Measurements from ENCODE around the gene GAREM1. TPM values are rescaled to one million over a fixed set of nuclear protein-coding genes. Genes with fewer than 3 reads are reported as not detected.

Gene GAREM1
- polyA plus RNA-seq, 1 of the 3 experiments (the other 2 are of a cell fraction) = 2.8 TPM

DNA sequence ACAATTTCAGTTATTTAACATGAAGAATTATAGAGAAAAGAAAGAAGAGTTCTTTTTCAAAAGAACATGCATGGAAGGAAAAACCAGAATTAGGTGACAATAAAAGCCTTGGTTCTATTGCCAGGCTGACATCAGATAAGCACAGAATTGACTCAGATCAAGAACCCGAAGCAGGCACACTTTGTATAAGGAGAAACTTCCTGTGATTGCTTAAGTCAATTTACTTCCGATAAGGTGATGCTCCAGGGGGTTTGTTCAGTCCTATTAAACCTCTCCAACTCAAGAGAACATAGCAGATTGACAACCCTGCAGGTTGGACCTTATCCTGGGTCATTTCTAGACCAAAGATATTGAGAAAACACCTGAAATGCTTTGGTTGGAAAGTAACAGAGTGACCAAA is 31.4 kb downstream of the GAREM1 start:
- no peak overlapping the region for H2AFZ ChIP-seq (ENCODE audit: low read depth)
- H3K9ac ChIP-seq = no peak overlapping the region
- H3K4me3 ChIP-seq (ENCODE audit: low read depth in 2 of 2, low read length in 1 of 2) = no peak overlapping the region
- WGBS (ENCODE audit: low lambda C conversion rate) = 88% methylated on average over 2 of the region's 2 CpGs
- 0 out of 2 replicates have a peak, but pooled peaks cover 3% of the 10 kb centered on the region for H4K20me1 ChIP-seq (ENCODE audit: insufficient read depth)
- H3K9me3 ChIP-seq = no peaks in the 10 kb centered on the region
- CTCF ChIA-PET = interaction anchor here (0.7 to 4.3 kb wide), 14 partner anchors 10 to 281 kb away, joined by 3 to 33 read pairs (median 4); partner anchors contain the start of gene GAREM1
- POLR2A ChIA-PET = no interaction called here
- H3K79me2 ChIP-seq (ENCODE audit: insufficient read depth) = peaks cover 11% of the 10 kb centered on the region
- no peaks in the 10 kb centered on the region for H3K27me3 ChIP-seq (ENCODE audit: insufficient read depth)
- H3K4me1 ChIP-seq (ENCODE audit: control insufficient read depth in 1 of 2, insufficient read depth in 2 of 2, low read depth in 1 of 2, low read length in 1 of 2) = peaks cover 0 to 12% of the 10 kb centered on the region in 2 experiments; a peak in 2 of 4 replicates
- H3K9me2 ChIP-seq = no peaks in the 10 kb centered on the region
- no peak overlapping the region for H3K27ac ChIP-seq (ENCODE audit: low read depth in 2 of 2, low read length in 1 of 2)
- TF ChIP-seq, protein P1, sequence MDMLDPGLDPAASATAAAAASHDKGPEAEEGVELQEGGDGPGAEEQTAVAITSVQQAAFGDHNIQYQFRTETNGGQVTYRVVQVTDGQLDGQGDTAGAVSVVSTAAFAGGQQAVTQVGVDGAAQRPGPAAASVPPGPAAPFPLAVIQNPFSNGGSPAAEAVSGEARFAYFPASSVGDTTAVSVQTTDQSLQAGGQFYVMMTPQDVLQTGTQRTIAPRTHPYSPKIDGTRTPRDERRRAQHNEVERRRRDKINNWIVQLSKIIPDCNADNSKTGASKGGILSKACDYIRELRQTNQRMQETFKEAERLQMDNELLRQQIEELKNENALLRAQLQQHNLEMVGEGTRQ (IDR thresholded peaks at IDR 0.05; ENCODE audit: borderline replicate concordance, low read depth, low read length) = no peak
- no peak for TF ChIP-seq MEF2A (IDR thresholded peaks at IDR 0.05; ENCODE audit: borderline replicate concordance, low read depth)
- no peak for TF ChIP-seq YY1 (IDR thresholded peaks at IDR 0.05; ENCODE audit: low read depth)
- TF ChIP-seq, protein P2, sequence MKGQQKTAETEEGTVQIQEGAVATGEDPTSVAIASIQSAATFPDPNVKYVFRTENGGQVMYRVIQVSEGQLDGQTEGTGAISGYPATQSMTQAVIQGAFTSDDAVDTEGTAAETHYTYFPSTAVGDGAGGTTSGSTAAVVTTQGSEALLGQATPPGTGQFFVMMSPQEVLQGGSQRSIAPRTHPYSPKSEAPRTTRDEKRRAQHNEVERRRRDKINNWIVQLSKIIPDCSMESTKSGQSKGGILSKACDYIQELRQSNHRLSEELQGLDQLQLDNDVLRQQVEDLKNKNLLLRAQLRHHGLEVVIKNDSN (IDR thresholded peaks at IDR 0.05; ENCODE audit: borderline replicate concordance, low read depth) = no peak
- TF ChIP-seq ELF1 (IDR thresholded peaks at IDR 0.05) = no peak
- TF ChIP-seq RFX5 (IDR thresholded peaks at IDR 0.05; ENCODE audit: low read length) = no peak
- TF ChIP-seq MXI1 (IDR thresholded peaks at IDR 0.05; ENCODE audit: low read depth, low read length) = no peak
- no peak for TF ChIP-seq IRF3 (IDR thresholded peaks at IDR 0.05; ENCODE audit: low read depth, low read length)
- TF ChIP-seq GATA2 (CRISPR knock-in tag; IDR thresholded peaks at IDR 0.05) = no peak
- TF ChIP-seq SMC3 (IDR thresholded peaks at IDR 0.05; ENCODE audit: low read depth, low read length) = no peak
- no peak for TF ChIP-seq POLR2AphosphoS5 (IDR thresholded peaks at IDR 0.05; ENCODE audit: low read depth, low read length)
- TF ChIP-seq FOXM1 (IDR thresholded peaks at IDR 0.05; ENCODE audit: low read depth) = no peak
- TF ChIP-seq RAD21 (IDR thresholded peaks at IDR 0.05; ENCODE audit: low read length) = no peak
- DNase-seq = no peak
- H3K4me2 ChIP-seq = no peak overlapping the region
- no peaks in the 10 kb centered on the region for H3F3A ChIP-seq (replicated peaks; ENCODE audit: insufficient read depth)
- no peaks in the 10 kb centered on the region for H3K36me3 ChIP-seq (replicated peaks in 1 of 2; ENCODE audit: control insufficient read depth in 1 of 2, insufficient read depth in 2 of 2, low read length in 1 of 2)

DNA sequence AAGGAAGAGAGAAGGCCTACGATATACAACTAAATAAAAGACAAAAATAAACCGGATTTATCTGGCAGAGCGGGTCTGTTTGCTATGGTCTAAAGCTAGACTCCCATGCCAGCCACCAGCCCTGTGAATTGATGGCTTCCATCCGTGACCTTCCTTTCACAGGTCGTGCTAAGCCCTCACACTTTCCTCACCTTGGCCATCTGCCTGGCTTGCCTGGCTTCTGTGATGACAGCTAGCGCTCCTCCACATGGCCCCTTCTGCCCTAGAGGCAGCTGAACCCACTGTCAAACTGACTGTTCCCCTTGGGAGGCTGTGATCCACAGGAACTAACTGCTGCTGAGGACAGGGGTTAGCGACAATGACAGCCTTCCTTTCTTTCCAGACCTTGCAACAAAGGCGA is 32.5 kb downstream of the GAREM1 start:
- Histone ChIP-seq H3K9me2 (no peaks in the 10 kb centered on the region), H3K9me3 (no peaks in the 10 kb centered on the region), H3K36me3 (replicated peaks in 1 of 2; ENCODE audit: control insufficient read depth in 1 of 2, insufficient read depth in 2 of 2, low read length in 1 of 2) (no peaks in the 10 kb centered on the region), H3K4me1 (ENCODE audit: control insufficient read depth in 1 of 2, insufficient read depth in 2 of 2, low read depth in 1 of 2, low read length in 1 of 2) (peaks cover 0 to 12% of the 10 kb centered on the region in 2 experiments; a peak in 2 of 4 replicates), H3K27ac (ENCODE audit: low read depth in 2 of 2, low read length in 1 of 2) (no peak overlapping the region), H3K9ac (no peak overlapping the region), H2AFZ (ENCODE audit: low read depth) (no peak overlapping the region), H3K79me2 (ENCODE audit: insufficient read depth) (peaks cover 13% of the 10 kb centered on the region), H3K4me3 (ENCODE audit: low read depth in 2 of 2, low read length in 1 of 2) (no peak overlapping the region), H3K27me3 (ENCODE audit: insufficient read depth) (no peaks in the 10 kb centered on the region), H3F3A (replicated peaks; ENCODE audit: insufficient read depth) (no peaks in the 10 kb centered on the region), H4K20me1 (ENCODE audit: insufficient read depth) (0 out of 2 replicates have a peak, but pooled peaks cover 3% of the 10 kb centered on the region), H3K4me2 (no peak overlapping the region)
- DNase-seq = peak; percentile 33
- WGBS (ENCODE audit: low lambda C conversion rate) = 90% methylated on average over 8 of the region's 8 CpGs
- ChIA-PET CTCF (interaction anchor here (0.8 to 1.4 kb wide), 4 partner anchors 11 to 158 kb away, joined by 3 to 4 read pairs (median 4); partner anchors contain the start of gene GAREM1), POLR2A (no interaction called here)
- TF ChIP-seq, protein P3, sequence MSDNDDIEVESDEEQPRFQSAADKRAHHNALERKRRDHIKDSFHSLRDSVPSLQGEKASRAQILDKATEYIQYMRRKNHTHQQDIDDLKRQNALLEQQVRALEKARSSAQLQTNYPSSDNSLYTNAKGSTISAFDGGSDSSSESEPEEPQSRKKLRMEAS (IDR thresholded peaks at IDR 0.05; ENCODE audit: low read depth) = no peak
- TF ChIP-seq MXI1 (IDR thresholded peaks at IDR 0.05; ENCODE audit: low read depth, low read length) (peak; percentile 96), RAD21 (IDR thresholded peaks at IDR 0.05; ENCODE audit: low read length) (0 out of 2 replicates have a peak, but pooled peaks have one; percentile 22), GATA2 (CRISPR knock-in tag; IDR thresholded peaks at IDR 0.05) (peak; percentile 75), EP300 (IDR thresholded peaks at IDR 0.05; ENCODE audit: borderline replicate concordance in 1 of 2, low read depth in 1 of 2, low read length in 1 of 2) (peak in 1 of 2 experiments; percentile 59; a peak in 1 of 4 replicates), FOXJ3 (CRISPR knock-in tag; IDR thresholded peaks at IDR 0.05) (no peak), RCOR1 (IDR thresholded peaks at IDR 0.05; ENCODE audit: low read length) (peak; percentile 58; the same call in 1 of the 2 replicates)
- TF ChIP-seq, protein P2 (IDR thresholded peaks at IDR 0.05; ENCODE audit: borderline replicate concordance, low read depth) = no peak
- TF ChIP-seq, protein P4, sequence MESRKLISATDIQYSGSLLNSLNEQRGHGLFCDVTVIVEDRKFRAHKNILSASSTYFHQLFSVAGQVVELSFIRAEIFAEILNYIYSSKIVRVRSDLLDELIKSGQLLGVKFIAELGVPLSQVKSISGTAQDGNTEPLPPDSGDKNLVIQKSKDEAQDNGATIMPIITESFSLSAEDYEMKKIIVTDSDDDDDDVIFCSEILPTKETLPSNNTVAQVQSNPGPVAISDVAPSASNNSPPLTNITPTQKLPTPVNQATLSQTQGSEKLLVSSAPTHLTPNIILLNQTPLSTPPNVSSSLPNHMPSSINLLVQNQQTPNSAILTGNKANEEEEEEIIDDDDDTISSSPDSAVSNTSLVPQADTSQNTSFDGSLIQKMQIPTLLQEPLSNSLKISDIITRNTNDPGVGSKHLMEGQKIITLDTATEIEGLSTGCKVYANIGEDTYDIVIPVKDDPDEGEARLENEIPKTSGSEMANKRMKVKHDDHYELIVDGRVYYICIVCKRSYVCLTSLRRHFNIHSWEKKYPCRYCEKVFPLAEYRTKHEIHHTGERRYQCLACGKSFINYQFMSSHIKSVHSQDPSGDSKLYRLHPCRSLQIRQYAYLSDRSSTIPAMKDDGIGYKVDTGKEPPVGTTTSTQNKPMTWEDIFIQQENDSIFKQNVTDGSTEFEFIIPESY (IDR thresholded peaks at IDR 0.05; ENCODE audit: borderline replicate concordance, low read depth) = no peak
